Inflammatory macrophage treated with lipopolysaccharide for 1 hour (primary cell): ENCODE measurements around the gene EDA.
"Not testable (repeated sequence)": the region's sequence is repeated elsewhere in the genome, so short reads cannot be mapped to it uniquely, and the experiment has no call there.

Experiments used
- DNase-seq, 2 donors: peaks; one replicate each; pipeline ENCODE4 v3.0.0-alpha.2; 2020 to 2022

The EDA gene

GRCh38 chrX:69961365-69962072 is 345.6 kb downstream of the EDA start:
- no peak for DNase-seq

GRCh38 chrX:69968950-69969349 is 353.0 kb downstream of the EDA start:
- no peak for DNase-seq

GRCh38 chrX:69969460-69969859 is 353.5 kb downstream of the EDA start:
- no peak for DNase-seq

DNA sequence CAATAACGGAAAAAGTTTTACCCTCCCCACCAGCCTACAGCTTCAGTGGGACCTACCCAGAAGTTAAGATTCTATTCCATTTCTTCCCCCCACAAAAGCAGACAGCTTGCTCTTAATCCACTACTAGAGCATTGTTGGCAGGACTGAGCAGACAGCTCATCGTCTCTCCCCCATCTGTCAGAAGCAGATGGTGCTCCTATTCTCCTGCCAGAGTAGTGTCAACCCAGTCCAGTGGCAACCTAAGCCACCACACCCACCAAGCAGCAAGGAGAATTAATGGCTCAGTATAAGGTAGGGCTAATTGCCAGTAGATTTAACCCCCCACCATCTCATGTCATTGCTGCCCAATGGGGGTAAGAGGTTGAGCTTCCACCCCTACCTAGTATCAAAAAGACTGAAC is 371.8 kb downstream of the EDA start:
- no peak for DNase-seq

DNA sequence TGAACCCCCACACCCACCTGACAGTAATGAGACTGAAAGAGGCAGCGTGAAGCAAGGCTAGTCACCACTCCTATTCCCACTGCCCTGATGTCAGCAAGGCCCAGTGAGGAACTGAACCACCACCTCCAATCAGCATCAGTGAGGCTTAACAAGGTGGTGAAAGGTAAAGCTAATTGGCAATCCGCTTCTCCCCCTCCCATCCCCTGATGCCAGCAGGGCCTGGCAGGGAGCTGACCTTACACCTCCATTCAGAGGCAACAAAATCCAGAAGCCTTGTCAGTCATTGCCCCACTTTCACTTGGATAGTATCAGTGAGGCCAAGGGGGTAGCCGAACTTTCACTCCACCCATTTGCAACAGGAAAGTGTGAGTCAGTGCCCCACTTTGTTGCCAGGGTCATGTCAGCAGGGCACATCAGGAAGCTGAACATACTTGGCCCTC is 373.1 kb downstream of the EDA start:
- no peak for DNase-seq

- DNase-seq = no peak
Observed at GRCh38 chrX:69991685-69992084, 375.8 kb downstream of the EDA start.

GRCh38 chrX:69993494-69993893 is 377.6 kb downstream of the EDA start:
- no peak for DNase-seq

DNA sequence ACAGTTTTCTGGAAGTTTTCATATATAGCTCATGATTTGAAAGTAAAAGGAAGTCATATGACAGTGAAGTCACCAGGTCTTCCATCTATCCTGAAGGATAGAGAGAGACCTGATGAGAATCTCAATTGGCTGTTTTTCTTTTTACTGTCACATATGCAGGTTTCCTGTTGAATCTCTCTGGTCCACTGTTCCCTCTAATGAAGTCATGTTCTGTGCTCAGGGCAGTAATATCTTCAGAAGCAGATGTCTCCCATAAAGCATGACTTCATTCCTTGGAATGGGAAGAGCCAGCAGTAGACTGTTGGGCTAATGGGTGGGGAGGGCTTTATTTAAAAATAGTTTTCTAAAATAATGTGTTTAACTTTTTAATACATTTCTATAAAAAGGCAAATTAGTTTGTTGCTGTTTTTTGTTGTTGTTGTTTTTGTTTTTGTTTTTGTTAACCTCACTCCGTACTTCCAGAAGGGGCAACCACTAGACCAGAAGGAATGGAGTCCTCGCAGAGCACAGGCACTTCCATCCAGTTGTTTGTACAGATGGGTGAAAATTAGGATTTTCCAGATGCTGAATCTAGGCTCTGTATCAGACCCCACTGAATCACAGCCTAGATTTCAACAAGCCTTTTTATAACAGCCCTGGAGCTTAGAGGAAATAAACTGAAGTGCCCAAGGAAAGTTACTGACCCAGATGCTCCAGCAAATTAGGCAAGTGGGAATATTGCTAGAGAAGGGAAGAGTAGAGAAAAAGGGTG is 379.6 kb downstream of the EDA start:
- no peak for DNase-seq

DNA sequence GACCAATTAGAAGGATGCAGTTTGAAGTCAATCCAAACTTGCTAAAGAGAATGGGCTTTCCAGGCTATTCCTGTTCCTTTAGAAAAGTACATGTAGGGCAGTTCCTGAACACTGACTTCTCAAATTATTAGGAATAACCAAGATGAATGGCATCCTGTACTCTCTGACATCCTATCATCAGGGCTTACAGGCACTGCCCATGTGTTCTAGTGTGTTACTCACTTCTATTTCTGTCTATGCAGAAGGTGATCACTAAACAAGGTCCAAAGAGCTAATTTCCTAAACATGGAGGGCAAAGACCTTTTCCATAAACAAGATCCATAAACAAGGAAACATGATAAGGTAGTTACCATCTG is 380.2 kb downstream of the EDA start:
- DNase-seq = no peak

- DNase-seq = not testable (repeated sequence)
Observed at GRCh38 chrX:69998299-69998698, 382.4 kb downstream of the EDA start.

- no peak for DNase-seq
Observed at GRCh38 chrX:70001269-70001668, 385.4 kb downstream of the EDA start.

DNA sequence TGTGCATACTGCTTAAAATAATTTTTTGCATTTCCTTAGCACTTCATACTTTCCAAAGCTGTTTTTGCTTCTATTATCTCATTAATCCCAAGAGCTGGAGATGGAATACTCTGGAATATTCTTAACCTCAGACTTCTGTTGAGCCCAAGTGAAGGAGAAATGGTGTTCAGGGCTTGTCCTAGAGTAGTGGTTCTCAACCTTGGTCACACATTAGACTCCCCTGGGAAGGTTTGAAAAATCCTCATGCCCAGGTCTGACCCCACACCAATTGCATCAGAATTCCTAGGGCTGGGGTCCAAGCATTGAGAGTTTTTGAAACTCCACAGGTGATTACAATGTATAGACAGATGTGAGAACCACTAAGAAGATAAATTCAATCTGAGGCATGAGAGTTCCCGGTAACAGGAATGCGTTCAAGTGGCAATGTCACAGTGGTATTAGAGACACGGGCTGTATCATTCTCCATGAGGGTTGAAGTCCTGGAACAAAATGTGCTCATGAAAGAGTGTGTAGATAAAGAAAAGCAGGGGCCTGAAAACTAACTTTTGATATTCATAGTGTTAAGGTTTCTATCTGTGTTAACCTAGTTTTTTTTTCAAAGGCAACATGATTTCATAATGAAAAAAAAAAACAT is 385.9 kb downstream of the EDA start:
- DNase-seq = no peak

DNA sequence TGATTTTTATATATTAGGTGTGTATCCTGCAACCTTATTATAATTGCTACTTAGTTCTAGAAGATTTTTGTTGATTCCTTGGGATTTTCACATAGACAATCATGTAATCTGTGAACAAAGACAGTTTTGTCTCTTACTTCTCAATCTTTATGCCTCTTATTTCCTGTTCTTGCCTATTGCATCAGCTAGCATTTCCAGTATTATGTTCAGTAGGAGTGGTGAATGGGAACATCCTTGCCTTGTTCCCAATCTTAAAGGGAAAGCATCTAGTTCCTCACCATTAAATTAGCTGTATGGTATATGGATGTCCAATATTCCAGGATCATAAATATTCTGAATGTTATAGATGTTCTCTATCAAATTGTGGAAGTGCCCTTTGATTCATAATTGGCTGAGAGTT is 392.0 kb downstream of the EDA start:
- no peak for DNase-seq

- DNase-seq = no peak
Observed at GRCh38 chrX:70009049-70009448, 393.1 kb downstream of the EDA start.

- no peak for DNase-seq
Observed at GRCh38 chrX:70009970-70010369, 394.1 kb downstream of the EDA start.

DNA sequence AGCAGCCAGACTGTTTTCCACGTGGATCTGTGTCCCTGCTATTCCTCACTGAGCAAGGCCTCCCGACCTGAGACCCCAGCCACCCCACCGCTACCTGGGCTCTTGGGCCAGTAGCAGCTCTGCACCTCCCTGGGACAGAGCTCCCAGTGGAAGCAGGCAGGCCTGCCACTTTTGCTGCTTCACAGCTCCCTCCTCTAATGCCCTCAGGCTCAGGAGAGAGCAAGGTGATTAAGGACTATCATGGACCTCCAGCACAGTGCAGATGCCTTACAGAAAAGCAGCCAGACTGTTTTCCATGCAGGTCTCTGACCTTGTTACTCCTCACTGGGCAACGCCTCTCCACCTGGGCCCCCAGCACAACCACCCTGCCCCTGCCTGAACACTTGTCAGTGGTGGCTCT is 396.8 kb downstream of the EDA start:
- DNase-seq = no peak

- no peak for DNase-seq
Observed at GRCh38 chrX:70013466-70014381, 397.8 kb downstream of the EDA start.

- DNase-seq = no peak
Observed at GRCh38 chrX:70016513-70016912, 400.6 kb downstream of the EDA start.

- no peak for DNase-seq
Observed at GRCh38 chrX:70022616-70023015, 406.7 kb downstream of the EDA start.

- DNase-seq = no peak
Observed at GRCh38 chrX:70025464-70025863, 409.6 kb downstream of the EDA start.

GRCh38 chrX:70026112-70026850 is 410.4 kb downstream of the EDA start:
- no peak for DNase-seq

- no peak for DNase-seq
Observed at GRCh38 chrX:70026851-70027200, 410.9 kb downstream of the EDA start.
